ENCODE data around the gene RANBP17. TPM values are rescaled to one million over a fixed set of nuclear protein-coding genes. Genes with fewer than 3 reads are reported as not detected.

Gene RANBP17
- total RNA-seq, 2 experiments from 2014 or later: not detected

DNA sequence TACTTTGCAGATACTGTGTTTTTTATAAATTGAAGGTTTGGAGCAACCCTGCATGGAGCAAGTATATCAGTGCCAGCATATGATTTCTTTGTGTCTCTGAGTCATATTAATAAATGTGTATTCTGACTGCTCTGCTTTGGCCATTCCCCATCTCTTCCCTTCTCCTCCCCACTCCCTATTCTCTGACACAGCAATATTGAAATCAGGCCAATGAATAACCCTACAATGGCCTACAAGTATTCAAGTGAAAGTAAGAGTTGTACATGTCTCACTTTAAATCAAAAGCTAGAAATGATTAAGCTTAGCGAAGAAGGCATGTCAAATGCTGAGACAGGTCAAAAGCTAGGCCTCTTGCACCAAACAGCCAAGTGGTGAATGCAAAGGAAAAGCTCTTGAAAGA is 365.0 kb downstream of the RANBP17 start:
- Histone ChIP-seq H3K27ac (ENCODE audit: low read depth in 1 of 2, low read length in 2 of 2) (no peak overlapping the region), H3K4me1 (ENCODE audit: insufficient read depth, low read length) (no peaks in the 10 kb centered on the region), H3K36me3 (ENCODE audit: insufficient read depth, low read length) (no peaks in the 10 kb centered on the region), H3K4me3 (ENCODE audit: low read length) (no peak overlapping the region), H3K9me3 (ENCODE audit: control insufficient read depth in 1 of 2, insufficient read depth in 1 of 2, low read length in 2 of 2) (no peaks in the 10 kb centered on the region), H3K27me3 (ENCODE audit: control insufficient read depth in 1 of 2, insufficient read depth in 2 of 2, low read length in 2 of 2) (peaks cover 0 to 3% of the 10 kb centered on the region in 2 experiments)
- ATAC-seq (ENCODE audit: poor library complexity): no peak
- H3K4me3 Mint-ChIP-seq: no peak overlapping the region
- DNase-seq: no peak
- H3K27ac Mint-ChIP-seq: no peak overlapping the region
- peaks cover 25% of the 10 kb centered on the region for H3K27me3 Mint-ChIP-seq
- TF ChIP-seq, protein P1, sequence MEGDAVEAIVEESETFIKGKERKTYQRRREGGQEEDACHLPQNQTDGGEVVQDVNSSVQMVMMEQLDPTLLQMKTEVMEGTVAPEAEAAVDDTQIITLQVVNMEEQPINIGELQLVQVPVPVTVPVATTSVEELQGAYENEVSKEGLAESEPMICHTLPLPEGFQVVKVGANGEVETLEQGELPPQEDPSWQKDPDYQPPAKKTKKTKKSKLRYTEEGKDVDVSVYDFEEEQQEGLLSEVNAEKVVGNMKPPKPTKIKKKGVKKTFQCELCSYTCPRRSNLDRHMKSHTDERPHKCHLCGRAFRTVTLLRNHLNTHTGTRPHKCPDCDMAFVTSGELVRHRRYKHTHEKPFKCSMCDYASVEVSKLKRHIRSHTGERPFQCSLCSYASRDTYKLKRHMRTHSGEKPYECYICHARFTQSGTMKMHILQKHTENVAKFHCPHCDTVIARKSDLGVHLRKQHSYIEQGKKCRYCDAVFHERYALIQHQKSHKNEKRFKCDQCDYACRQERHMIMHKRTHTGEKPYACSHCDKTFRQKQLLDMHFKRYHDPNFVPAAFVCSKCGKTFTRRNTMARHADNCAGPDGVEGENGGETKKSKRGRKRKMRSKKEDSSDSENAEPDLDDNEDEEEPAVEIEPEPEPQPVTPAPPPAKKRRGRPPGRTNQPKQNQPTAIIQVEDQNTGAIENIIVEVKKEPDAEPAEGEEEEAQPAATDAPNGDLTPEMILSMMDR (IDR thresholded peaks at IDR 0.05): no peak
- intact Hi-C loops (cut with DNase I, micrococcal nuclease): no loop called here
- CTCF ChIA-PET: no interaction called here
- H3K9me3 Mint-ChIP-seq: no peaks in the 10 kb centered on the region
- peaks cover 5% of the 10 kb centered on the region for H3K4me1 Mint-ChIP-seq (ENCODE audit: low read depth)
- POLR2A ChIA-PET: no interaction called here
- no peaks in the 10 kb centered on the region for H3K36me3 Mint-ChIP-seq (ENCODE audit: low read depth)

DNA sequence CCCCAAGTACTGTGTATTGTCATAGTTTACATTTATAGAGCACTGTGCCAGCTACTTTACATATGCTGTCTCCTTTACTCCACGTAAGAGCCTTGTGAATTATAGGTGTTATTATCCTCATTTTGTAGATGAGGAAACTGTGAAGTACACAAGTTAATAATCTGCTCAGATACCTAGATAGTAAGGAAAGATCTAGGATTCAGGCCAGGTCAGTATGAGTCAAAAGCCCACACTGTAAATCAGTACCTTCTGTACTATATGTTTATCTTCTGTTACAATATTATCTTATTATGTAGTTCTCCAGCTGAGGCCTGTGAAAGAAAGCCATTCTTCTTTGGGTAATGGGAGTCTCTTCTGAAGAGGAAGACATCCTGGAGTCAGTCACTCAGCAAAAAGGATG is 374.8 kb downstream of the RANBP17 start:
- TF ChIP-seq, protein P1 (IDR thresholded peaks at IDR 0.05): no peak
- Histone ChIP-seq H3K9me3 (ENCODE audit: control insufficient read depth in 1 of 2, insufficient read depth in 1 of 2, low read length in 2 of 2) (no peaks in the 10 kb centered on the region), H3K36me3 (ENCODE audit: insufficient read depth, low read length) (no peaks in the 10 kb centered on the region), H3K4me1 (ENCODE audit: insufficient read depth, low read length) (no peaks in the 10 kb centered on the region), H3K27ac (ENCODE audit: low read depth in 1 of 2, low read length in 2 of 2) (no peak overlapping the region), H3K4me3 (ENCODE audit: low read length) (no peak overlapping the region), H3K27me3 (ENCODE audit: control insufficient read depth in 1 of 2, insufficient read depth in 2 of 2, low read length in 2 of 2) (no peaks in the 10 kb centered on the region)
- POLR2A ChIA-PET: no interaction called here
- CTCF ChIA-PET: no interaction called here
- DNase-seq (no peak), ATAC-seq (ENCODE audit: poor library complexity) (no peak)
- Mint-ChIP-seq H3K27me3 (peaks cover 15% of the 10 kb centered on the region), H3K4me3 (no peak overlapping the region), H3K9me3 (no peaks in the 10 kb centered on the region), H3K27ac (no peak overlapping the region), H3K4me1 (ENCODE audit: low read depth) (no peaks in the 10 kb centered on the region), H3K36me3 (ENCODE audit: low read depth) (no peaks in the 10 kb centered on the region)
- intact Hi-C loops (cut with DNase I, micrococcal nuclease): no loop called here

- H3K36me3 Mint-ChIP-seq (ENCODE audit: low read depth): no peaks in the 10 kb centered on the region
- ChIA-PET CTCF (no interaction called here), POLR2A (no interaction called here)
- peaks cover 16% of the 10 kb centered on the region for H3K27me3 Mint-ChIP-seq
- H3K4me1 ChIP-seq (ENCODE audit: insufficient read depth, low read length): no peaks in the 10 kb centered on the region
- peaks cover under 1% of the 10 kb centered on the region for H3K9me3 Mint-ChIP-seq
- H3K27ac Mint-ChIP-seq: no peak overlapping the region
- no peak for DNase-seq
- H3K27me3 ChIP-seq (ENCODE audit: control insufficient read depth in 1 of 2, insufficient read depth in 2 of 2, low read length in 2 of 2): peaks cover 0 to 3% of the 10 kb centered on the region in 2 experiments
- intact Hi-C loops (cut with DNase I, micrococcal nuclease): no loop called here
- no peaks in the 10 kb centered on the region for H3K36me3 ChIP-seq (ENCODE audit: insufficient read depth, low read length)
- no peaks in the 10 kb centered on the region for H3K4me1 Mint-ChIP-seq (ENCODE audit: low read depth)
- TF ChIP-seq, protein P1 (IDR thresholded peaks at IDR 0.05): no peak
- no peak for ATAC-seq (ENCODE audit: poor library complexity)
- peaks cover 3 to 5% of the 10 kb centered on the region in 2 experiments for H3K9me3 ChIP-seq (ENCODE audit: control insufficient read depth in 1 of 2, insufficient read depth in 1 of 2, low read length in 2 of 2)
- H3K4me3 Mint-ChIP-seq: no peak overlapping the region
- no peak overlapping the region for H3K4me3 ChIP-seq (ENCODE audit: low read length)
- no peak overlapping the region for H3K27ac ChIP-seq (ENCODE audit: low read depth in 1 of 2, low read length in 2 of 2)
Observed at GRCh38 chr5:171242521-171242920, 380.7 kb downstream of the RANBP17 start.

All from CD4-positive, alpha-beta T cell (primary cell).